Adrenal gland (tissue), 12 donors: Measurements from ENCODE around the gene RPTOR. TPM values are rescaled to one million over a fixed set of nuclear protein-coding genes. Genes with fewer than 3 reads are reported as not detected.

Source experiments
- DNase-seq, 7 donors: peaks; one replicate each; pipeline ENCODE4 v3.0.0-alpha.2; 2019 to 2020
- H3K27ac ChIP-seq, 5 donors: fragments of 200-600 bp; sonication (generic) in 4 of 5; 1 replicate in 3 of 5; 2 replicates in 2 of 5; pipeline versions ENCODE4 v1.5.1 to v1.8.0; 2016 to 2020; ENCODE audit warnings: mild to moderate bottlenecking in 1 of 5
- H3K27me3 ChIP-seq: fragments of 200-600 bp; 2 replicates; pipeline ENCODE4 v1.8.0; 2021
- H3K36me3 ChIP-seq, 2 donors: fragments of 200-600 bp; replicated peaks in 1 of 2; 1 replicate in 1 of 2; 2 replicates in 1 of 2; pipeline versions ENCODE4 v1.5.1 to v1.8.0; 2018 to 2022
- H3K4me1 ChIP-seq, 2 donors: fragments of 200-600 bp; replicated peaks in 1 of 2; 1 replicate in 1 of 2; 2 replicates in 1 of 2; pipeline versions ENCODE4 v1.5.1 to v1.8.0; 2018 to 2021
- H3K4me3 ChIP-seq, 4 donors: fragments of 200-600 bp; sonication (generic) in 3 of 4; one replicate each; pipeline ENCODE4 v1.5.1; 2016 to 2018
- H3K9me3 ChIP-seq, 3 donors: fragments of 200-600 bp; sonication (generic) in 1 of 3; replicated peaks in 1 of 3; 1 replicate in 2 of 3; 2 replicates in 1 of 3; pipeline versions ENCODE4 v1.5.1 to v1.8.0; 2016 to 2021
- POLR2A ChIP-seq, 2 donors: fragments of 450-650 bp; IDR thresholded peaks; one replicate each; pipeline ENCODE4 v1.6.1; 2017; ENCODE audit warnings: antibody characterized with exemption in 2 of 2, mild to moderate bottlenecking in 2 of 2, moderate library complexity in 1 of 2
- WGBS, 4 donors: extraction: QIAGEN DNeasy Blood & Tissue Kit in 2 of 4; methylation state at CpG; one replicate each; pipeline versions ENCODE4 v1.1.5 to v1.1.7; 2013 to 2017; 5-methylcytosine and 5-hydroxymethylcytosine counted together
- intact Hi-C, 2 donors: fragments of 100-400 bp; cut with DNase I; formaldehyde crosslinking; loops; one replicate each; pipeline versions ENCODE4 v1.14.1 to v1.15.0; 2022 to 2023
- polyA plus RNA-seq, 3 donors: library from polyadenylated mRNA; stranded (reverse); fragments of 200-250 nt in 2 of 3; fragments of 350-450 nt in 1 of 3; fragmentation: Illumina TruSeq in 1 of 3; extraction: RNeasy Lipid Tissue Mini Kit (QIAGEN cat#74804) in 1 of 3; gene quantifications; one replicate each; pipeline ENCODE4 v1.2.3, GENCODE V29; 2013 to 2014
- total RNA-seq, 9 donors: library from RNA; depleted of rRNA in 4 of 9; stranded (reverse); fragments of >200 nt in 4 of 9; fragments of 120-200 nt in 1 of 9; fragmentation: NEBNext Ultra II Directional in 1 of 9; extraction: Animal tissue kit (Norgen Biotek cat#: 25700) in 1 of 9; gene quantifications; one replicate each; pipeline versions ENCODE4 v1.1.0 to v1.2.4, GENCODE V29; 2013 to 2023
- TF ChIP-seq, protein P1 (sequence below), 6 experiments: fragments of 450-650 bp in 4 of 6; fragments of 200-600 bp in 2 of 6; sonication (generic) in 1 of 6; IDR thresholded peaks; 1 replicate in 5 of 6; 2 replicates in 1 of 6; pipeline versions ENCODE4 v1.5.1 to v1.8.0; 2016 to 2021; ENCODE audit warnings: antibody characterized with exemption in 6 of 6, mild to moderate bottlenecking in 2 of 6, moderate library complexity in 1 of 6
- donor health status: healthy with polysubstance abuse.
- donor health status: Bipolar disorder and iron deficiency.
- donor health status: DM: yes; HTN: yes; CAD: no.
- donor health status: DM: no; HTN: no; CAD: no.
- donor health status: DM: no; HTN: no; CAD: no.
- donor health status: DM: yes; HTN: yes; CAD: no.

Gene RPTOR
- total and polyA plus RNA-seq, 12 donors = 9.7 to 53.3 (median 29.7) TPM

- WGBS, 4 donors = 91 to 96% (median 94%) methylated on average over 26 to 29 of the region's 29 CpGs
- peaks cover 0 to 13% of the 10 kb centered on the region in 2 donors for H3K36me3 ChIP-seq
- intact Hi-C loops = no loop called here
- TF ChIP-seq, protein P1, sequence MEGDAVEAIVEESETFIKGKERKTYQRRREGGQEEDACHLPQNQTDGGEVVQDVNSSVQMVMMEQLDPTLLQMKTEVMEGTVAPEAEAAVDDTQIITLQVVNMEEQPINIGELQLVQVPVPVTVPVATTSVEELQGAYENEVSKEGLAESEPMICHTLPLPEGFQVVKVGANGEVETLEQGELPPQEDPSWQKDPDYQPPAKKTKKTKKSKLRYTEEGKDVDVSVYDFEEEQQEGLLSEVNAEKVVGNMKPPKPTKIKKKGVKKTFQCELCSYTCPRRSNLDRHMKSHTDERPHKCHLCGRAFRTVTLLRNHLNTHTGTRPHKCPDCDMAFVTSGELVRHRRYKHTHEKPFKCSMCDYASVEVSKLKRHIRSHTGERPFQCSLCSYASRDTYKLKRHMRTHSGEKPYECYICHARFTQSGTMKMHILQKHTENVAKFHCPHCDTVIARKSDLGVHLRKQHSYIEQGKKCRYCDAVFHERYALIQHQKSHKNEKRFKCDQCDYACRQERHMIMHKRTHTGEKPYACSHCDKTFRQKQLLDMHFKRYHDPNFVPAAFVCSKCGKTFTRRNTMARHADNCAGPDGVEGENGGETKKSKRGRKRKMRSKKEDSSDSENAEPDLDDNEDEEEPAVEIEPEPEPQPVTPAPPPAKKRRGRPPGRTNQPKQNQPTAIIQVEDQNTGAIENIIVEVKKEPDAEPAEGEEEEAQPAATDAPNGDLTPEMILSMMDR (IDR thresholded peaks at IDR 0.05) = no peak
- TF ChIP-seq POLR2A (IDR thresholded peaks at IDR 0.05) = no peak
- no peaks in the 10 kb centered on the region for H3K27me3 ChIP-seq
- no peak for DNase-seq
- H3K27ac ChIP-seq = no peak overlapping the region
- H3K9me3 ChIP-seq = no peaks in the 10 kb centered on the region
- no peak overlapping the region for H3K4me3 ChIP-seq
- peaks cover 0 to 10% of the 10 kb centered on the region in 2 donors for H3K4me1 ChIP-seq
Observed at GRCh38 chr17:80902963-80903611, 358.4 kb downstream of the RPTOR start.

- no peaks in the 10 kb centered on the region for H3K9me3 ChIP-seq
- peaks cover 0 to 12% of the 10 kb centered on the region in 2 donors for H3K36me3 ChIP-seq
- DNase-seq = no peak
- intact Hi-C loops = no loop called here
- H3K4me3 ChIP-seq = no peak overlapping the region
- H3K27ac ChIP-seq = no peak overlapping the region
- H3K27me3 ChIP-seq = no peaks in the 10 kb centered on the region
- 88 to 94% (median 91%) methylated on average over 24 to 30 of the region's 30 CpGs for WGBS, 4 donors
- H3K4me1 ChIP-seq = peaks cover 0 to 6% of the 10 kb centered on the region in 2 donors
- TF ChIP-seq POLR2A (IDR thresholded peaks at IDR 0.05) = no peak
- TF ChIP-seq, protein P1 (IDR thresholded peaks at IDR 0.05) = no peak
Observed at GRCh38 chr17:80904036-80904753, 359.6 kb downstream of the RPTOR start.

GRCh38 chr17:80905586-80906230 lies 361.1 kb downstream of the RPTOR start:
- TF ChIP-seq POLR2A (IDR thresholded peaks at IDR 0.05) = no peak
- TF ChIP-seq, protein P1 (IDR thresholded peaks at IDR 0.05) = no peak
- Histone ChIP-seq H3K9me3 (no peaks in the 10 kb centered on the region), H3K27me3 (no peaks in the 10 kb centered on the region), H3K27ac (no peak overlapping the region), H3K36me3 (peaks cover 0 to 14% of the 10 kb centered on the region in 2 donors), H3K4me1 (no peaks in the 10 kb centered on the region), H3K4me3 (no peak overlapping the region)
- intact Hi-C loops = no loop called here
- DNase-seq = no peak
- WGBS, 4 donors = 97 to 98% (median 98%) methylated on average over 13 to 22 of the region's 22 CpGs
